AG04449 (cell line): ENCODE data around the gene PRKAB1.

Experiments used
- CTCF ChIA-PET: fragments of 350-600 bp; formaldehyde crosslinking; extraction: SDS; loops from one replicate; lab custom pipeline; 2021; ENCODE audit warnings: antibody characterized with exemption; lab: Yijun Ruan, JAX
- POLR2A ChIA-PET: fragments of 400-600, 350-600 bp; formaldehyde crosslinking; extraction: SDS; loops from one replicate; lab custom pipeline; 2020; ENCODE audit warnings: antibody characterized with exemption, inconsistent platforms; lab: Yijun Ruan, JAX
- DNase-seq: peaks from one replicate; pipeline ENCODE4 v3.0.0-alpha.2; 2010; ENCODE audit warnings: low read depth, low spot score
- H3K4me3 ChIP-seq: 2 replicates; pipeline ENCODE4 v1.5.1; 2011; ENCODE audit warnings: low read depth, mild to moderate bottlenecking, control low read depth, low read length
- TF ChIP-seq, protein P1 (sequence below): IDR thresholded peaks from one replicate; pipeline ENCODE4 v1.5.1; 2011; ENCODE audit warnings: mild to moderate bottlenecking, moderate library complexity, low read length, control low read depth, inconsistent platforms; ENCODE audit not compliant: insufficient read depth; ENCODE audit errors: missing control alignments

The PRKAB1 gene

DNA sequence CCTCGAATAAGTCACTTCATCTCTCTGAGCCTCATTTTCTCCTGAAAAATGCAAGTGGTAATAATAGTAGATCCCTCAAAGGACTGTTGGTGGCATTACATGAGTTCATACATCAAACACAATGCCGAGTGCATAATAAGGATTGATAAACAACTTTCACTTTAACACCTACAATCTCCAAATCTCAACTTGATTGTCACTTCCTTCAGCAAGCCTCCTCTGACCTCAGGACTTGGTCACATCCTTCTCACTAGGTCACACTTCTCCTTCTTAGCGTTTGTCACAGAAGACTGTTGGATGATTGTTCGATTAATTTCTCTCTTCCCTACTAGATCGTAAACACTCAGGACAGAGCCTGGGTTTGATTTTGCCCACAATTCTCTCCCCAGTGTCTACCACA, 7.9 kb upstream of the PRKAB1 start:
- ChIA-PET POLR2A (no interaction called here), CTCF (interaction anchor here (1.2 to 2.1 kb wide), 3 partner anchors 11 to 16 kb away, joined by 3 to 12 read pairs (median 8); no protein-coding TSS in a partner anchor)
- DNase-seq: no peak
- TF ChIP-seq, protein P1, sequence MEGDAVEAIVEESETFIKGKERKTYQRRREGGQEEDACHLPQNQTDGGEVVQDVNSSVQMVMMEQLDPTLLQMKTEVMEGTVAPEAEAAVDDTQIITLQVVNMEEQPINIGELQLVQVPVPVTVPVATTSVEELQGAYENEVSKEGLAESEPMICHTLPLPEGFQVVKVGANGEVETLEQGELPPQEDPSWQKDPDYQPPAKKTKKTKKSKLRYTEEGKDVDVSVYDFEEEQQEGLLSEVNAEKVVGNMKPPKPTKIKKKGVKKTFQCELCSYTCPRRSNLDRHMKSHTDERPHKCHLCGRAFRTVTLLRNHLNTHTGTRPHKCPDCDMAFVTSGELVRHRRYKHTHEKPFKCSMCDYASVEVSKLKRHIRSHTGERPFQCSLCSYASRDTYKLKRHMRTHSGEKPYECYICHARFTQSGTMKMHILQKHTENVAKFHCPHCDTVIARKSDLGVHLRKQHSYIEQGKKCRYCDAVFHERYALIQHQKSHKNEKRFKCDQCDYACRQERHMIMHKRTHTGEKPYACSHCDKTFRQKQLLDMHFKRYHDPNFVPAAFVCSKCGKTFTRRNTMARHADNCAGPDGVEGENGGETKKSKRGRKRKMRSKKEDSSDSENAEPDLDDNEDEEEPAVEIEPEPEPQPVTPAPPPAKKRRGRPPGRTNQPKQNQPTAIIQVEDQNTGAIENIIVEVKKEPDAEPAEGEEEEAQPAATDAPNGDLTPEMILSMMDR: no peak
- H3K4me3 ChIP-seq: no peak overlapping the region

DNA sequence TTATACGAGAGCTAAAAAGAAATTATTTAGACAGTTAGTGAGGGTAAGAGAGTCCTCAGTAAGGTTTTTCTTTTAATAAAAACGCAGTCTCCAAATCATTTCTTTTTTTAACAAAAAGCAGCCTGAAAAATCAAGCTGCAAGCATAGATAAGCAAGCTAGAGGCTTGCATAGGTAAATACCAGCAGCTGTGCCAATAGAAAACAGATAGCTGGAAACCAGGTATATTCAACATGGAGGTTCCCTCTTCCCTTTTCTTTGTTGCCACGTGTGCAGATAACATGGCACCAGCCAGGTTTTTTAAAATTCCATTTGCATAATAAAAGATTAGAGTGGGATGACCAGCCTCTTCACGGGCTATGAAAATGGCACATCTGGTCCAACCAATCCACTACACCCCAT, 6.1 kb upstream of the PRKAB1 start:
- no peak for DNase-seq
- CTCF ChIA-PET: interaction anchor here (0.9 to 1.7 kb wide), 4 partner anchors 10 to 277 kb away, joined by 3 to 5 read pairs (median 3); no protein-coding TSS in a partner anchor
- POLR2A ChIA-PET: interaction anchor here (0.5 kb wide), 1 partner anchor 150 kb away, joined by 3 read pairs; no protein-coding TSS in a partner anchor
- no peak overlapping the region for H3K4me3 ChIP-seq
- TF ChIP-seq, protein P1: no peak

DNA sequence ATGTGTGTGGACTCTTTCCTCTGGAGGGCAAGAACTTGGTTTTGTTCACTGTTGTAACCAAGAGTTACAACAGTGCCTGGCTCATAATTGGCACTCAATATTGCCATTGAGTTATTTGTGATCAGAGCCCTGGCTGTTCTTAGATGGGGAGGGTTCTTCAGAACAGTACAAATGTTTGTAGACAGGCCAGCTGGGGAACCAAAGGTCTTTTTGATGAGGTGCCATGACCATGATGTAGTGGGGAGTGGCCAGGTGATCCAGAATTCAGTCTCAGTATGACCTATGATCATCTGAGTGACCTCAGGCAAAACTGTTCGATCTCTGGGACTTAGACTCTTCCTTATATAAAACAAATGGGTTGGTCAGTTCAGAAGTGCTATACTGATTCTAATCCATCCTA, 3.3 kb upstream of the PRKAB1 start:
- TF ChIP-seq, protein P1: no peak
- no peak overlapping the region for H3K4me3 ChIP-seq
- CTCF ChIA-PET: interaction anchor here (0.8 to 1.4 kb wide), 3 partner anchors 12 to 31 kb away, joined by 3 to 4 read pairs (median 4); no protein-coding TSS in a partner anchor
- POLR2A ChIA-PET: no interaction called here
- no peak for DNase-seq

DNA sequence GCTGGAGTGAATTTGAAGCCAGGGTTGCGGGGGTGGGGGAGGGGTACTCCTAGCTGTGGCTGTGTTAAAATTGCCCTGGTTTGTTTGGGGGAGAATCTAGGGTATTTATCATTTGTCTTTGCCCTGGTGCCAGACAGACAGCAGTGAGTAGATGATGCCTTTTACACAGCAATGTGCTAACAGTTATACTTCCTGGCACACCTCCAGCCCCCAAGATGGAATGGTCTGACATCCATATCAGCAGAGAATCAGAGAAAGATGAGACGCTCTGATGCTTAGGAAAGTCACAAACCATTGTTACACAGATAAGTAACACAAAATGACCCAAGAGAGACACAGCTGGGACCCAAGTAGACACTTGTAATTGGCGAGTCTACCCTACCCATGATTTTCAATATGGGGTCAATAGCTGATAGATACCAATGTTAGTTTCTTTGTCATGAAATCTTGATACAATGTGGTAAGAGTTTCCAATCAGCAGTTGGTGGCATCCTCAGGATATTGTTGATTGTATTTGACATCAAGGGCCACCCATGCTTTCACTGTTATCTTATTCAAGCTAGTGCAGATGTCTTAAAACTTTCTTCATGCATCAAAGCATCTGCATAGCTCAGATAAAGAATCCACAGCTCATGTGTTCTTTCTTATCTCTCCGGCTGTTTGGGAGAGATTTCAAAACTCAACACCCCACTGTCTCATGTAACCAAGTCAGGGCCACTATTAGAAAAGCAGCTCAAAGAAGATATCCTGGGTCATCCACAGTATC, 2.6 kb upstream of the PRKAB1 start:
- no peak for DNase-seq
- no peak overlapping the region for H3K4me3 ChIP-seq
- ChIA-PET POLR2A (no interaction called here), CTCF (interaction anchor here (0.7 to 1.4 kb wide), 5 partner anchors 9 to 158 kb away, joined by 3 to 4 read pairs (median 4); no protein-coding TSS in a partner anchor)
- TF ChIP-seq, protein P1: no peak

DNA sequence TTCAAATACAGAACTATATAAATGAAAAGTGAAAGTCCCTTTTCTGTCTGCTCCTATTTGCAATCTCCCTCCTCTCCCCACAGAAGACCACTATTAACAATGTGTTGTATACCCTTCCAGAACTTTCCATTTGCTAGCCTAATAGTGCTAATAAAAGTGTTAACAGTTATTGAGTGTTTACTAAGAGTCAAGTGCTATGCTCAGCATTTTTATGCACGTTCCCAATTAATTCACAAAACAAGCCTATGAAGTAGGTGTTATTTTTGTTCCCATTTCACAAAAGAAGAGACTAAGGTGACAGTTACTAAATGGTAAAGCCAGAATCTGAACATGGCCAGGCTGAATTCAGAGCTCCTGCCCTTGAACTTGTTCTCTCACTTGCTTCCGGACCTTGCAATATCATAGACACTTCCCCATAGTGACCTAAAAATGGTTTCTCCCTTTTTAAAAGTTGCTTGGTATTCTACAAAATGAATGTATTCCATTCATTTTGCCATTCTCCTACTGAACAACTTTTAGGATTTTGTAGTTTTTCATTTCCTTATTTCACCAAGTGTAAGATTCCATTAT, 1.6 kb upstream of the PRKAB1 start:
- POLR2A ChIA-PET: no interaction called here
- no peak overlapping the region for H3K4me3 ChIP-seq
- no peak for DNase-seq
- TF ChIP-seq, protein P1: no peak
- CTCF ChIA-PET: interaction anchor here (0.7 to 1.0 kb wide), 4 partner anchors 10 to 157 kb away, joined by 3 to 4 read pairs (median 3); no protein-coding TSS in a partner anchor
